Hepatocyte (in vitro differentiated cells): ENCODE results near the gene NPL. TPM values are rescaled to one million over a fixed set of nuclear protein-coding genes. Genes with fewer than 3 reads are reported as not detected.

Source experiments
- DNase-seq: peaks from one replicate; pipeline ENCODE4 v3.0.0-alpha.2; 2016; ENCODE audit warnings: low spot score
- H2AFZ ChIP-seq: fragments of 200-600 bp; sonication (generic); 2 replicates; pipeline ENCODE4 v1.6.0; 2016; ENCODE audit warnings: antibody characterized with exemption, mild to moderate bottlenecking
- H3K27ac ChIP-seq: fragments of 200-600 bp; sonication (generic); 2 replicates; pipeline ENCODE4 v1.5.1; 2016; ENCODE audit warnings: mild to moderate bottlenecking
- H3K27me3 ChIP-seq: fragments of 200-600 bp; sonication (generic); 2 replicates; pipeline ENCODE4 v1.6.1; 2016
- H3K36me3 ChIP-seq: fragments of 200-600 bp; sonication (generic); replicated peaks from 2 replicates; pipeline ENCODE4 v1.5.1; 2016; ENCODE audit warnings: low read depth; ENCODE audit not compliant: insufficient read depth
- H3K4me1 ChIP-seq: fragments of 200-600 bp; sonication (generic); 2 replicates; pipeline ENCODE4 v1.5.1; 2016; ENCODE audit warnings: mild to moderate bottlenecking, moderate library complexity; ENCODE audit not compliant: insufficient read depth
- H3K4me2 ChIP-seq: fragments of 200-600 bp; sonication (generic); 2 replicates; pipeline ENCODE4 v1.6.0; 2016
- H3K4me3 ChIP-seq: fragments of 200-600 bp; sonication (generic); 2 replicates; pipeline ENCODE4 v1.5.1; 2016; ENCODE audit warnings: mild to moderate bottlenecking
- H3K79me2 ChIP-seq: fragments of 200-600 bp; sonication (generic); 2 replicates; pipeline ENCODE4 v1.6.0; 2017; ENCODE audit warnings: mild to moderate bottlenecking
- H3K9me2 ChIP-seq: fragments of 200-600 bp; sonication (generic); replicated peaks from 2 replicates; pipeline ENCODE4 v1.6.0; 2017; ENCODE audit warnings: mild to moderate bottlenecking; ENCODE audit not compliant: insufficient read depth
- H3K9me3 ChIP-seq: fragments of 200-600 bp; sonication (generic); 2 replicates; pipeline ENCODE4 v1.5.1; 2016; ENCODE audit warnings: low read depth, mild to moderate bottlenecking
- H4K20me1 ChIP-seq: fragments of 200-600 bp; sonication (generic); 2 replicates; pipeline ENCODE4 v1.6.0; 2016; ENCODE audit warnings: mild to moderate bottlenecking; ENCODE audit not compliant: insufficient read depth, poor library complexity, severe bottlenecking
- CTCF ChIP-seq: fragments of 200-600 bp; sonication (generic); IDR thresholded peaks from 2 replicates; pipeline ENCODE4 v1.5.1; 2016; ENCODE audit warnings: antibody characterized with exemption, mild to moderate bottlenecking; ENCODE audit not compliant: poor library complexity
- EZH2 ChIP-seq: fragments of 200-600 bp; sonication (generic); IDR thresholded peaks from 2 replicates; pipeline ENCODE4 v1.6.1; 2016; ENCODE audit warnings: antibody characterized with exemption, mild to moderate bottlenecking, borderline replicate concordance
- EZH2phosphoT487 ChIP-seq: fragments of 200-600 bp; sonication (generic); IDR thresholded peaks from one replicate; pipeline ENCODE4 v1.6.1; 2018; ENCODE audit warnings: antibody characterized with exemption, mild to moderate bottlenecking, low read depth, moderate library complexity; ENCODE audit not compliant: unreplicated experiment, severe bottlenecking
- WGBS: methylation state at CpG from one replicate; pipeline ENCODE4 v1.1.6; 2016; ENCODE audit warnings: low lambda C conversion rate; ENCODE audit errors: missing lambda C conversion rate; 5-methylcytosine and 5-hydroxymethylcytosine counted together
- polyA plus RNA-seq: library from polyadenylated mRNA; unstranded; fragments of >200 nt; fragmentation: Nextera tagmentation; extraction: Ambion mirVana; gene quantifications from 2 replicates; pipeline ENCODE4 v1.2.1, GENCODE V29; 2016
- total RNA-seq: library from RNA; depleted of rRNA; stranded (reverse); fragments of >200 nt; gene quantifications from 2 replicates; pipeline ENCODE4 v1.2.3, GENCODE V29; 2014

NPL gene
- total and polyA plus RNA-seq, 2 experiments from 2014 or later: 7.1 to 10.2 TPM

GRCh38 chr1:182863940-182864339, 74.4 kb downstream of the NPL start:
- TF ChIP-seq EZH2: no peak
- no peak for TF ChIP-seq CTCF
- no peak for TF ChIP-seq EZH2phosphoT487
- no peak overlapping the region for H3K4me3 ChIP-seq
- no peaks in the 10 kb centered on the region for H3K27me3 ChIP-seq
- H3K79me2 ChIP-seq: peaks cover 48% of the 10 kb centered on the region
- 98% methylated on average over 5 of the region's 5 CpGs for WGBS
- no peaks in the 10 kb centered on the region for H3K9me2 ChIP-seq
- H3K9me3 ChIP-seq: no peaks in the 10 kb centered on the region
- H3K36me3 ChIP-seq: peaks cover 19% of the 10 kb centered on the region
- DNase-seq: no peak
- no peaks in the 10 kb centered on the region for H3K4me1 ChIP-seq
- H3K27ac ChIP-seq: no peak overlapping the region
- H2AFZ ChIP-seq: no peak overlapping the region
- H3K4me2 ChIP-seq: no peak overlapping the region
- peaks cover 22% of the 10 kb centered on the region for H4K20me1 ChIP-seq

GRCh38 chr1:182867861-182868260, 78.3 kb downstream of the NPL start:
- H3K79me2 ChIP-seq: peaks cover 23% of the 10 kb centered on the region

GRCh38 chr1:182869241-182869666, 79.7 kb downstream of the NPL start:
- Histone ChIP-seq H4K20me1 (peaks cover 14% of the 10 kb centered on the region), H3K79me2 (peaks cover 14% of the 10 kb centered on the region), H3K27me3 (no peaks in the 10 kb centered on the region), H3K9me2 (no peaks in the 10 kb centered on the region), H3K9me3 (no peaks in the 10 kb centered on the region), H3K27ac (peak overlapping the region; percentile 42), H2AFZ (no peak overlapping the region), H3K4me3 (no peak overlapping the region), H3K4me1 (no peaks in the 10 kb centered on the region), H3K36me3 (peaks cover 4% of the 10 kb centered on the region), H3K4me2 (no peak overlapping the region)
- TF ChIP-seq EZH2: no peak
- TF ChIP-seq CTCF: no peak
- TF ChIP-seq EZH2phosphoT487: no peak
- WGBS: 99% methylated on average over 12 of the region's 12 CpGs
- peak; percentile 7 for DNase-seq

More at GRCh38 chr1:182867861-182868260, 78.3 kb downstream of the NPL start:
- DNase-seq: no peak
- H3K9me2 ChIP-seq: no peaks in the 10 kb centered on the region
- no peaks in the 10 kb centered on the region for H3K4me1 ChIP-seq
- peaks cover 25% of the 10 kb centered on the region for H4K20me1 ChIP-seq
- no peak overlapping the region for H3K27ac ChIP-seq
- H3K27me3 ChIP-seq: no peaks in the 10 kb centered on the region
- H3K36me3 ChIP-seq: peaks cover 4% of the 10 kb centered on the region
- H3K4me3 ChIP-seq: no peak overlapping the region
- TF ChIP-seq CTCF (no peak), EZH2 (no peak), EZH2phosphoT487 (no peak)
- no peak overlapping the region for H3K4me2 ChIP-seq
- H3K9me3 ChIP-seq: no peaks in the 10 kb centered on the region
- no peak overlapping the region for H2AFZ ChIP-seq

GRCh38 chr1:182872881-182873280, 83.3 kb downstream of the NPL start:
- DNase-seq: no peak
- no peak for TF ChIP-seq CTCF
- no peak for TF ChIP-seq EZH2phosphoT487
- TF ChIP-seq EZH2: no peak
- Histone ChIP-seq H3K9me3 (no peaks in the 10 kb centered on the region), H3K4me1 (no peaks in the 10 kb centered on the region), H4K20me1 (peaks cover 12% of the 10 kb centered on the region), H3K27me3 (no peaks in the 10 kb centered on the region), H3K4me2 (no peak overlapping the region), H3K36me3 (peaks cover 8% of the 10 kb centered on the region), H2AFZ (no peak overlapping the region), H3K27ac (no peak overlapping the region), H3K79me2 (peaks cover 14% of the 10 kb centered on the region), H3K4me3 (no peak overlapping the region), H3K9me2 (no peaks in the 10 kb centered on the region)
- WGBS: 100% methylated on average over 3 of the region's 3 CpGs
